Activated CD4-positive, alpha-beta T cell treated with anti-CD3 and anti-CD28 coated beads, Interleukin-2, amount 10 ng/mL, durations not matched to agents 7 days and 5 days (primary cell): Measurements from ENCODE around the gene IL4R. TPM values are rescaled to one million over a fixed set of nuclear protein-coding genes. Genes with fewer than 3 reads are reported as not detected.
A peak's percentile ranks its signal among the peaks of the same experiment; 100 is the strongest.
"Not testable (repeated sequence)": the region's sequence is repeated elsewhere in the genome, so short reads cannot be mapped to it uniquely, and the experiment has no call there.

ENCODE experiments used
- CTCF ChIA-PET: fragments of 350-600 bp; sonication (Branson Sonifier 250); formaldehyde crosslinking; loops from one replicate; lab custom pipeline; 2021; ENCODE audit warnings: antibody characterized with exemption; lab: Charles Lee
- POLR2A ChIA-PET: fragments of 350-600 bp; sonication (Branson Sonifier 250); formaldehyde crosslinking; loops from one replicate; lab custom pipeline; 2021; ENCODE audit warnings: antibody characterized with exemption; lab: Charles Lee
- DNase-seq: peaks from one replicate; pipeline ENCODE4 v3.0.0-alpha.2; 2020
- H3K27ac Mint-ChIP-seq: one replicate; pipeline ENCODE4 v1.8.0; 2021; ENCODE audit warnings: mild to moderate bottlenecking, moderate library complexity, mixed read lengths
- H3K27me3 Mint-ChIP-seq: one replicate; pipeline ENCODE4 v1.8.0; 2021; ENCODE audit warnings: mixed read lengths
- H3K36me3 Mint-ChIP-seq: one replicate; pipeline ENCODE4 v1.8.0; 2021; ENCODE audit warnings: low read depth, mixed read lengths
- H3K4me1 Mint-ChIP-seq: one replicate; pipeline ENCODE4 v1.8.0; 2021; ENCODE audit warnings: mixed read lengths
- H3K4me3 Mint-ChIP-seq: one replicate; pipeline ENCODE4 v1.8.0; 2021; ENCODE audit warnings: mild to moderate bottlenecking, moderate library complexity, mixed read lengths
- H3K9me3 Mint-ChIP-seq: one replicate; pipeline ENCODE4 v1.8.0; 2021; ENCODE audit warnings: mixed read lengths
- total RNA-seq, 2 experiments: library from RNA; stranded (reverse); gene quantifications; one replicate each; pipeline ENCODE4 v1.2.3, GENCODE V29; 2021

IL4R gene
- total RNA-seq, 2 experiments from 2014 or later = 242 to 262 TPM

DNA sequence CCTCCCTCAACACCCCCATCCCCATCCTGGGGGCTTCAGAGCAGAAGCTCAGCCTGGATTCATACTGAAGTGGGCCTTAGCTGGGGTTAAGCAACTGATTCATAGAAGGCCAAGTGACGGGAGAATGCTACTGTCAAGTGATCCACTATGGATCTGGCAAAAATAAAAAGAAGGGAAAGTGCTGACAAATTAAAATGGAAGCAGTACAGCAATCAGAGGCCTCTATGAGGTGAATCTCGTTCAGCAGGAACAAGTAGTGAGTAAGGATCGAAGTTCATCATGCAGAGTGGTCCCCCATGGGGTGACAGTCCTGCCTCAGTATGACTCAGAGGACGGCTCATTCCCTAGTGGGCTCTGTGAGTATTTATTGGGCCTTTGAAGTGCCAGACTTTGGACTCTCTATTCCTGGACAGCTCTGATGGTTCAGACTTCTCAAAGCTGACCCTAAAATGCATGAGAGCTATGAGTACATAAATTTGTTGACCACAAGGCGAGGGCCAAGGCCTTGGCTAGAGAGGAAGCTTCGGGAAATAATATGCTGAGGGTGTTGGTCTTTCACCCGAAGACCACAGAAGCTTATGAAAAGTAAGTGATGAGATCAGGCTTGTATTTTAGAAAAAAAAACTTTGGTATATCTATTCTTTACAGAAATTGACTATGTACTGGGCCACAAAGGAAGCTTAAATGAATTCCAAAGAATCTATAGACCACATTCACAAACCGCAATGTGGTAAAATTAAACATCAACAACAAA, 39.9 kb upstream of the IL4R start:
- Mint-ChIP-seq H3K9me3 (peaks cover 8% of the 10 kb centered on the region), H3K4me3 (peak overlapping the region; percentile 40)
- POLR2A ChIA-PET = interaction anchor here (0.6 to 1.6 kb wide), 5 partner anchors 39 to 100 kb away, joined by 3 to 9 read pairs (median 5); no protein-coding TSS in a partner anchor

GRCh38 chr16:27274424-27274874, 39.3 kb upstream of the IL4R start:
- not testable (repeated sequence) for H3K27me3 Mint-ChIP-seq, H3K9me3 Mint-ChIP-seq, H3K36me3 Mint-ChIP-seq, DNase-seq
- Mint-ChIP-seq H3K27ac (peak overlapping the region; percentile 88), H3K4me3 (peak overlapping the region; percentile 40), H3K4me1 (peaks cover 61% of the 10 kb centered on the region)
- ChIA-PET POLR2A (interaction anchor here (0.6 to 1.6 kb wide), 6 partner anchors 8 to 101 kb away, joined by 3 to 9 read pairs (median 4); no protein-coding TSS in a partner anchor), CTCF (interaction anchor here (0.6 to 2.8 kb wide), 12 partner anchors 10 to 95 kb away, joined by 3 to 7 read pairs (median 4); no protein-coding TSS in a partner anchor)

More for the DNA sequence above, 39.9 kb upstream of the IL4R start:
- Mint-ChIP-seq H3K27ac (peak overlapping the region; percentile 88), H3K27me3 (no peaks in the 10 kb centered on the region), H3K4me1 (peaks cover 67% of the 10 kb centered on the region), H3K36me3 (peaks cover 7% of the 10 kb centered on the region)
- CTCF ChIA-PET = interaction anchor here (0.6 to 2.8 kb wide), 17 partner anchors 8 to 107 kb away, joined by 3 to 7 read pairs (median 3); no protein-coding TSS in a partner anchor
- DNase-seq = peak; percentile 30

GRCh38 chr16:27275394-27275793, 38.4 kb upstream of the IL4R start:
- H3K4me3 Mint-ChIP-seq = no peak overlapping the region
- no peak for DNase-seq
- peaks cover 51% of the 10 kb centered on the region for H3K4me1 Mint-ChIP-seq
- no peaks in the 10 kb centered on the region for H3K27me3 Mint-ChIP-seq
- H3K27ac Mint-ChIP-seq = peak overlapping the region; percentile 31
- H3K9me3 Mint-ChIP-seq = peaks cover 5% of the 10 kb centered on the region
- peaks cover 7% of the 10 kb centered on the region for H3K36me3 Mint-ChIP-seq
- CTCF ChIA-PET = interaction anchor here (0.6 to 2.8 kb wide), 4 partner anchors 14 to 55 kb away, joined by 3 to 7 read pairs (median 4); no protein-coding TSS in a partner anchor
- POLR2A ChIA-PET = no interaction called here

DNA sequence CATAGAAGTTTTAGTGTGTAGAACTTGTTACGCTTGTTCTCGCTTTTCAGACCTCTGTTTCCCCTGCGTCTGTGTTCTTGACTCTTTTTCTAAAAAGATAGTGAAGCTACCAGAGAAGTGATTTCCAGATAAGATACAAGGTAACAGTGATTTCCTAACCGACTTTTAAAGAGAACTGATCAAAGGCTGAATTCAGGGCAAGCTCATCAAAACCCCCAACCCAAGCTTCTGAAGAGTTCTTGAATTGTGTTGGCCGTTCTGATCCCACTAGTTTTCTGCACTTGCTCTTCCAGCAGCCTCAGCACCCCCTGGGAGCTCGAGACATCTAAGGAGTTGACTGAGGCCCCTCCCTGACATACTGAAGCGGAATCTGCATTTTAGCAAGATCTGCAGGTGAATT, 32.5 kb upstream of the IL4R start:
- H3K36me3 Mint-ChIP-seq = peaks cover 17% of the 10 kb centered on the region
- H3K27me3 Mint-ChIP-seq = no peaks in the 10 kb centered on the region
- H3K4me1 Mint-ChIP-seq = peaks cover 52% of the 10 kb centered on the region
- peak overlapping the region; percentile 86 for H3K27ac Mint-ChIP-seq
- DNase-seq = no peak
- POLR2A ChIA-PET = no interaction called here
- peak overlapping the region; percentile 54 for H3K4me3 Mint-ChIP-seq
- H3K9me3 Mint-ChIP-seq = no peaks in the 10 kb centered on the region
- CTCF ChIA-PET = interaction anchor here (0.9 to 2.3 kb wide), 5 partner anchors 8 to 47 kb away, joined by 3 to 7 read pairs (median 4); no protein-coding TSS in a partner anchor

- ChIA-PET CTCF (interaction anchor here (0.6 to 2.3 kb wide), 6 partner anchors 11 to 83 kb away, joined by 3 to 6 read pairs (median 4); no protein-coding TSS in a partner anchor), POLR2A (interaction anchor here (0.6 kb wide), 2 partner anchors 27 to 142 kb away, joined by 3 read pairs; no protein-coding TSS in a partner anchor)
- peaks cover 5% of the 10 kb centered on the region for H3K9me3 Mint-ChIP-seq
- H3K4me1 Mint-ChIP-seq = peaks cover 69% of the 10 kb centered on the region
- no peaks in the 10 kb centered on the region for H3K27me3 Mint-ChIP-seq
- H3K27ac Mint-ChIP-seq = peak overlapping the region; percentile 34
- H3K36me3 Mint-ChIP-seq = peaks cover 26% of the 10 kb centered on the region
- no peak for DNase-seq
- no peak overlapping the region for H3K4me3 Mint-ChIP-seq
Observed at GRCh38 chr16:27284865-27285675, 28.7 kb upstream of the IL4R start.

DNA sequence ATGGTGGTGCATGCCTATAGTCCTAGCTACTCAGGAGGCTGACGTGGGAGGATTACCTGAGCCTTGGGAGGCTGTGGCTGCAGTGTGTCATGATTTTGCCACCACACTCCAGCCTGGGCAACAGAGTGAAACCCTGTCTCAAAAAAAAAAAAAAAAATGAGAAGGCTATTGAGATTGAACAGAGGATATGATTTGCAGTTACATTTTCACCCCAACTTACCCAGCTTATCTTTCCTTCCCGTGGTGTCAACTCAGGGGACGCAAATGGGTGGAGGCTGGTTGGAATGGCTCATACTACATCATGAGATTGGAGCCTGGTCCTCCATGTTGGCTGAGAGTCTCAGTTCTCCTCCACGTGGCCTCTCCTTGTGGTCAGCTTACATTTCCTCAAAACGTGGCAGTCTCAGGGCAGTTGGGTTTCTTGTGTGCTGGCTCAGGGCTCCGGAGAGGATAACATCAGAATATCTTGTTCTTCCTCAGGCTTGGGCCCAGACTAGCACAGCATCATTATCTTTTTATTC, 28.0 kb upstream of the IL4R start:
- Mint-ChIP-seq H3K4me3 (no peak overlapping the region), H3K4me1 (peaks cover 74% of the 10 kb centered on the region), H3K9me3 (peaks cover 5% of the 10 kb centered on the region), H3K36me3 (peaks cover 26% of the 10 kb centered on the region), H3K27me3 (no peaks in the 10 kb centered on the region), H3K27ac (peak overlapping the region; percentile 32)
- CTCF ChIA-PET = interaction anchor here (1.1 to 2.1 kb wide), 4 partner anchors 11 to 51 kb away, joined by 3 to 5 read pairs (median 4); no protein-coding TSS in a partner anchor
- DNase-seq = no peak
- POLR2A ChIA-PET = interaction anchor here (0.6 kb wide), 1 partner anchor 27 kb away, joined by 3 read pairs; no protein-coding TSS in a partner anchor

DNA sequence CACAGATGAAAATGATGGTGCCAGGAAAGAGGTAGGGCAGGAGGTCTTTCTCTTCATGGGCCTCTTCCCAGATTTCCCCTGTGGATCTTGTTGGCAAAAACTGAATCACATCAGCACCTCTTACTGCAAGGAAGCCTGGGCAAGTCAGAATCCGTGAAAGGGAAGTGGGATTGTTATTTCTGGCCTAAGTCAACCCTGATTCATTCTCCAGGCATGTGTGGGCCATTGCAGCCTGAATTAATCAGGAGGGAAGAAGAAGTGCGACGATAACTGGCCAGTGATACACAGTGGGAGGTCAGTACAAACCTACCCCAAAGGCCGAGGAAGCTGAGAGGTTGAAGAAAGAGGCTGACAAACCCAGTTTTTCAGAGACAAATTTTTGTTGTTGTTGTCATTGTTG, 27.3 kb upstream of the IL4R start:
- Mint-ChIP-seq H3K27me3 (no peaks in the 10 kb centered on the region), H3K36me3 (peaks cover 24% of the 10 kb centered on the region), H3K4me3 (no peak overlapping the region), H3K9me3 (peaks cover 5% of the 10 kb centered on the region), H3K4me1 (peaks cover 67% of the 10 kb centered on the region), H3K27ac (no peak overlapping the region)
- DNase-seq = no peak
- ChIA-PET CTCF (interaction anchor here (1.6 to 1.9 kb wide), 2 partner anchors 12 to 19 kb away, joined by 4 to 5 read pairs; no protein-coding TSS in a partner anchor), POLR2A (no interaction called here)

GRCh38 chr16:27287051-27287811, 26.5 kb upstream of the IL4R start:
- POLR2A ChIA-PET = interaction anchor here (0.6 kb wide), 1 partner anchor 73 kb away, joined by 3 read pairs; no protein-coding TSS in a partner anchor
- no peak overlapping the region for H3K4me3 Mint-ChIP-seq
- no peak for DNase-seq
- CTCF ChIA-PET = interaction anchor here (0.7 to 1.9 kb wide), 5 partner anchors 9 to 19 kb away, joined by 3 to 5 read pairs (median 4); no protein-coding TSS in a partner anchor
- no peaks in the 10 kb centered on the region for H3K27me3 Mint-ChIP-seq
- H3K9me3 Mint-ChIP-seq = peaks cover 5% of the 10 kb centered on the region
- H3K4me1 Mint-ChIP-seq = peaks cover 64% of the 10 kb centered on the region
- peaks cover 24% of the 10 kb centered on the region for H3K36me3 Mint-ChIP-seq
- H3K27ac Mint-ChIP-seq = no peak overlapping the region

DNA sequence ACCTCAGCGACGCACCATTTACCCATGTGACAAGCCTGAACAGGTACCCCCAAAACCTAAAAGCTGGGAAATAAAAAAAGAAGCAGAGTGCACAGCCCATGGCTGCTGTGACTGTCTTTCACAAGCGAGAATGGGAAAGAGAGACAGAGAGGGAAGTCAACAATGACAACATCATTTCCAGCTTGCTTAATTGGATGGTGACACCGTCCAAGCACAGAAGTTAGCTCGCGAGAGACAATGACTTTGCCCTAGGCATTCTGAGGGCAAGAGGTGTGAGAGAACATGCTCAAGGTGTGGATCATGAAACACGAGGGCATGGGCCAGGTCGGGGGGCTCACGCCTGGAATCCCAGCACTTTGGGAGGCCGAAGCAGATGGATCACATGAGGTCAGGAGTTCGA, 25.9 kb upstream of the IL4R start:
- H3K27ac Mint-ChIP-seq = no peak overlapping the region
- no peaks in the 10 kb centered on the region for H3K27me3 Mint-ChIP-seq
- CTCF ChIA-PET = interaction anchor here (0.7 to 1.2 kb wide), 4 partner anchors 10 to 29 kb away, joined by 3 to 4 read pairs (median 4); no protein-coding TSS in a partner anchor
- peaks cover 60% of the 10 kb centered on the region for H3K4me1 Mint-ChIP-seq
- peaks cover 5% of the 10 kb centered on the region for H3K9me3 Mint-ChIP-seq
- H3K4me3 Mint-ChIP-seq = no peak overlapping the region
- DNase-seq = no peak
- peaks cover 22% of the 10 kb centered on the region for H3K36me3 Mint-ChIP-seq
- POLR2A ChIA-PET = interaction anchor here (0.6 kb wide), 1 partner anchor 74 kb away, joined by 3 read pairs; no protein-coding TSS in a partner anchor

DNA sequence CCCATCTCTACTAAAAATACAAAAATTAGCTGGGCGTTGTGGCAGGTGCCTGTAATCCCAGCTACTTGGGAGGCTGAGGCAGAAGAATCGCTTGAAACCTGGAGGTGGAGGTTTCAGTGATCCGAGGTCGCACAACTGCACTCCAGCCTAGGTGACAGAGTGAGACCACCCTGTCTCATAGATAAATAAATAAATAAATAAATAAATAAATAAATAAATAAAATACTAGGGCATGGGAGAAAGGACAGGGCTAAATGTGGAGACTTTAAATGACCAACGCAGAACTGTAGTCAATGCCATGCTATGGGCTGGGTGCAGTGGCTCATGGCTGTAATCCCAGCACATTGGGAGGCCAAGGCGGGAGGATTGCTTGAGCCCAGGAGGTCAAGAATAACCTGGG, 25.5 kb upstream of the IL4R start:
- POLR2A ChIA-PET, H3K27me3 Mint-ChIP-seq, H3K4me3 Mint-ChIP-seq, DNase-seq, H3K27ac Mint-ChIP-seq, H3K9me3 Mint-ChIP-seq: not testable (repeated sequence)
- peaks cover 22% of the 10 kb centered on the region for H3K36me3 Mint-ChIP-seq
- peaks cover 56% of the 10 kb centered on the region for H3K4me1 Mint-ChIP-seq
- CTCF ChIA-PET = interaction anchor here (1.0 to 1.1 kb wide), 3 partner anchors 9 to 28 kb away, joined by 3 read pairs; no protein-coding TSS in a partner anchor

GRCh38 chr16:27289669-27290068, 24.1 kb upstream of the IL4R start:
- H3K27ac Mint-ChIP-seq = no peak overlapping the region
- peaks cover 5% of the 10 kb centered on the region for H3K9me3 Mint-ChIP-seq
- H3K36me3 Mint-ChIP-seq = peaks cover 22% of the 10 kb centered on the region
- POLR2A ChIA-PET = no interaction called here
- H3K27me3 Mint-ChIP-seq = no peaks in the 10 kb centered on the region
- DNase-seq = no peak
- no peak overlapping the region for H3K4me3 Mint-ChIP-seq
- peaks cover 44% of the 10 kb centered on the region for H3K4me1 Mint-ChIP-seq
- CTCF ChIA-PET = interaction anchor here (1.0 kb wide), 2 partner anchors 8 to 15 kb away, joined by 3 read pairs; no protein-coding TSS in a partner anchor
